K562 (cell line): ENCODE data around the gene CREB3L4. TPM values are rescaled to one million over a fixed set of nuclear protein-coding genes. Genes with fewer than 3 reads are reported as not detected.
A peak's percentile ranks its signal among the peaks of the same experiment; 100 is the strongest.

Source experiments
- CREB1 ChIP-seq, 2 experiments: sonication (generic) in 1 of 2; formaldehyde crosslinking in 1 of 2; IDR thresholded peaks; 2 replicates each; pipeline versions ENCODE4 v1.6.1 to v1.8.0; 2012 to 2022; ENCODE audit warnings: inconsistent platforms in 1 of 2, mild to moderate bottlenecking in 1 of 2, missing genetic modification reagents in 1 of 2, moderate library complexity in 1 of 2
- CREM ChIP-seq: IDR thresholded peaks from 2 replicates; pipeline ENCODE4 v1.6.1; 2014; ENCODE audit warnings: antibody characterized with exemption, low read depth
- DIDO1 ChIP-seq: fragments of 450-650 bp; IDR thresholded peaks from 2 replicates; pipeline ENCODE4 v1.6.1; 2016; ENCODE audit warnings: low read depth, missing biosample characterization, missing genetic modification characterization
- EP300 ChIP-seq: IDR thresholded peaks from 2 replicates; pipeline ENCODE4 v1.6.1; 2012; ENCODE audit warnings: low read length, improper control_type of control experiment
- FOXP1 ChIP-seq: sonication (generic); formaldehyde crosslinking; IDR thresholded peaks from 2 replicates; pipeline ENCODE4 v1.8.0; 2022; ENCODE audit warnings: mild to moderate bottlenecking, missing genetic modification reagents
- HMG20A ChIP-seq: fragments of 450-650 bp; formaldehyde crosslinking; conservative IDR thresholded peaks from 2 replicates; pipeline ENCODE4 v1.4.0; 2020; ENCODE audit warnings: mild to moderate bottlenecking, mixed read lengths
- MEIS2 ChIP-seq: fragments of 450-650 bp; IDR thresholded peaks from 2 replicates; pipeline ENCODE4 v1.6.1; 2014; ENCODE audit warnings: mild to moderate bottlenecking; ENCODE audit not compliant: partially characterized antibody
- NBN ChIP-seq: fragments of 450-650 bp; IDR thresholded peaks from 2 replicates; pipeline ENCODE4 v1.6.1; 2016; ENCODE audit warnings: low read depth, mild to moderate bottlenecking
- NCOA2 ChIP-seq, 2 experiments: fragments of 450-650 bp; IDR thresholded peaks; 2 replicates each; pipeline ENCODE4 v1.6.1; 2018; ENCODE audit warnings: mild to moderate bottlenecking in 2 of 2, moderate library complexity in 1 of 2; ENCODE audit not compliant: partially characterized antibody in 2 of 2
- RNF2 ChIP-seq: sonication (generic); IDR thresholded peaks from 2 replicates; pipeline ENCODE4 v1.6.1; 2016
- TARDBP ChIP-seq: fragments of 450-650 bp; IDR thresholded peaks from 2 replicates; pipeline ENCODE4 v1.6.1; 2016
- TCF15 ChIP-seq: fragments of 250-450 bp; sonication (Bioruptor Pico); IDR thresholded peaks from 2 replicates; pipeline ENCODE4 v1.8.0; 2022; ENCODE audit warnings: moderate library complexity, mild to moderate bottlenecking, inconsistent platforms
- TEAD4 ChIP-seq, 2 experiments: sonication (generic) in 1 of 2; formaldehyde crosslinking in 1 of 2; IDR thresholded peaks; 2 replicates each; pipeline versions ENCODE4 v1.6.1 to v1.8.0; 2012 to 2022; ENCODE audit warnings: borderline replicate concordance in 1 of 2, inconsistent platforms in 1 of 2, low read length in 1 of 2, mild to moderate bottlenecking in 1 of 2, missing genetic modification reagents in 1 of 2
- ZC3H11A ChIP-seq: IDR thresholded peaks from 2 replicates; pipeline ENCODE4 v1.6.1; 2012; ENCODE audit warnings: low read depth, low read length, improper control_type of control experiment
- ZNF354B ChIP-seq: fragments of 250-450 bp; sonication (Bioruptor Pico); IDR thresholded peaks from 2 replicates; pipeline ENCODE4 v1.4.0; 2020
- ZNF584 ChIP-seq: fragments of 200-800 bp; sonication (Bioruptor generic); IDR thresholded peaks from 2 replicates; pipeline ENCODE4 v1.6.1; 2016; ENCODE audit warnings: low read depth, mild to moderate bottlenecking, missing genetic modification characterization, missing compliant biosample characterization
- ZNF644 ChIP-seq: fragments of 200-800 bp; sonication (Bioruptor generic); IDR thresholded peaks from 2 replicates; pipeline ENCODE4 v1.6.1; 2016; ENCODE audit warnings: low read depth, missing genetic modification characterization, missing compliant biosample characterization
- ZNF79 ChIP-seq: fragments of 250-450 bp; sonication (Bioruptor Pico); IDR thresholded peaks from 2 replicates; pipeline ENCODE4 v1.4.0; 2020; ENCODE audit warnings: low read depth, mild to moderate bottlenecking, moderate library complexity
- polyA plus RNA-seq, 8 experiments: library from polyadenylated mRNA; depleted of rRNA in 4 of 8; stranded (reverse) in 5 of 8; unstranded in 3 of 8; fragments of >200 nt; fragmentation: Nextera tagmentation in 2 of 8; fragmentation: Illumina TruSeq in 1 of 8; extraction: Ambion mirVana in 2 of 8; extraction: Trizol in 1 of 8; gene quantifications; 2 replicates each; pipeline versions ENCODE4 v1.2.1 to v1.2.3, GENCODE V29; 2011 to 2014; ENCODE audit warnings: inconsistent platforms in 1 of 8, missing spikeins in 1 of 8
- total RNA-seq, 7 experiments: library from RNA; depleted of rRNA in 6 of 7; stranded (reverse); fragments of >200 nt in 6 of 7; fragmentation: Illumina TruSeq in 2 of 7; extraction: Trizol in 2 of 7; gene quantifications; 2 replicates each; pipeline versions ENCODE4 v1.2.1 to v1.2.3, GENCODE V29; 2011 to 2021; ENCODE audit warnings: low replicate concordance in 1 of 7
- TF ChIP-seq, protein P1 (sequence below), 3 experiments: IDR thresholded peaks in 2 of 3; conservative IDR thresholded peaks in 1 of 3; 2 replicates each; pipeline ENCODE4 v1.5.1; 2011 to 2012; ENCODE audit warnings: low read length in 3 of 3, mild to moderate bottlenecking in 3 of 3, control low read depth in 2 of 3, improper control_type of control experiment in 1 of 3, inconsistent platforms in 1 of 3, low read depth in 1 of 3, mixed read lengths in 1 of 3, moderate library complexity in 1 of 3; ENCODE audit not compliant: insufficient read depth in 2 of 3
- TF ChIP-seq, protein P2 (sequence below): IDR thresholded peaks from 2 replicates; pipeline ENCODE4 v1.6.1; 2014; ENCODE audit warnings: antibody characterized with exemption

CREB3L4 gene
- total and polyA plus RNA-seq, 9 of the 15 experiments (the other 6 are each of a cell fraction or from before 2014, with no cell fraction given): 9.9 to 18.6 (median 13.9) TPM

GRCh38 chr1:153990468-153991150, 22.9 kb downstream of the CREB3L4 start, which contains the start of gene RPS27 (continued):
- no peak for TF ChIP-seq ZNF79 (CRISPR knock-in tag)
- peak; percentile 62 for TF ChIP-seq MEIS2
- 0 out of 2 replicates have a peak, but pooled peaks have one; percentile 30 for TF ChIP-seq DIDO1 (tag)
- peak; percentile 64; the same call in 1 of the 2 replicates for TF ChIP-seq NBN
- TF ChIP-seq ZC3H11A: no peak
- TF ChIP-seq FOXP1: peak; percentile 89
- no peak for TF ChIP-seq NCOA2 (IDR thresholded peaks at IDR 0.05; ENCODE audit: partially characterized antibody in 2 of 2)
- TF ChIP-seq TCF15 (CRISPR knock-in tag): no peak
- TF ChIP-seq ZNF584 (CRISPR knock-in tag): peak; percentile 80; the same call in 1 of the 2 replicates
- TF ChIP-seq CREB1 (IDR thresholded peaks at IDR 0.05): peak; percentile 93
- TF ChIP-seq CREB1 (CRISPR knock-in tag; IDR thresholded peaks at IDR 0.05): peak; percentile 94
- TF ChIP-seq, protein P1, sequence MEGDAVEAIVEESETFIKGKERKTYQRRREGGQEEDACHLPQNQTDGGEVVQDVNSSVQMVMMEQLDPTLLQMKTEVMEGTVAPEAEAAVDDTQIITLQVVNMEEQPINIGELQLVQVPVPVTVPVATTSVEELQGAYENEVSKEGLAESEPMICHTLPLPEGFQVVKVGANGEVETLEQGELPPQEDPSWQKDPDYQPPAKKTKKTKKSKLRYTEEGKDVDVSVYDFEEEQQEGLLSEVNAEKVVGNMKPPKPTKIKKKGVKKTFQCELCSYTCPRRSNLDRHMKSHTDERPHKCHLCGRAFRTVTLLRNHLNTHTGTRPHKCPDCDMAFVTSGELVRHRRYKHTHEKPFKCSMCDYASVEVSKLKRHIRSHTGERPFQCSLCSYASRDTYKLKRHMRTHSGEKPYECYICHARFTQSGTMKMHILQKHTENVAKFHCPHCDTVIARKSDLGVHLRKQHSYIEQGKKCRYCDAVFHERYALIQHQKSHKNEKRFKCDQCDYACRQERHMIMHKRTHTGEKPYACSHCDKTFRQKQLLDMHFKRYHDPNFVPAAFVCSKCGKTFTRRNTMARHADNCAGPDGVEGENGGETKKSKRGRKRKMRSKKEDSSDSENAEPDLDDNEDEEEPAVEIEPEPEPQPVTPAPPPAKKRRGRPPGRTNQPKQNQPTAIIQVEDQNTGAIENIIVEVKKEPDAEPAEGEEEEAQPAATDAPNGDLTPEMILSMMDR (IDR thresholded peaks at IDR 0.05 in 2 of 3, conservative IDR thresholded peaks at IDR 0.05 in 1 of 3; ENCODE audit: insufficient read depth in 2 of 3, low read depth in 1 of 3, low read length in 3 of 3): peak in 1 of 3 experiments; percentile 26; a peak in 1 of 6 replicates
- TF ChIP-seq TEAD4 (IDR thresholded peaks at IDR 0.05; ENCODE audit: low read length): peak; percentile 71
- no peak for TF ChIP-seq TEAD4 (CRISPR knock-in tag; IDR thresholded peaks at IDR 0.05; ENCODE audit: borderline replicate concordance)
- TF ChIP-seq ZNF644 (tag): peak; percentile 89
- TF ChIP-seq HMG20A (CRISPR knock-in tag): no peak
- TF ChIP-seq CREM: peak; percentile 98
- 0 out of 2 replicates have a peak, but pooled peaks have one; percentile 63 for TF ChIP-seq TARDBP
- TF ChIP-seq, protein P2, sequence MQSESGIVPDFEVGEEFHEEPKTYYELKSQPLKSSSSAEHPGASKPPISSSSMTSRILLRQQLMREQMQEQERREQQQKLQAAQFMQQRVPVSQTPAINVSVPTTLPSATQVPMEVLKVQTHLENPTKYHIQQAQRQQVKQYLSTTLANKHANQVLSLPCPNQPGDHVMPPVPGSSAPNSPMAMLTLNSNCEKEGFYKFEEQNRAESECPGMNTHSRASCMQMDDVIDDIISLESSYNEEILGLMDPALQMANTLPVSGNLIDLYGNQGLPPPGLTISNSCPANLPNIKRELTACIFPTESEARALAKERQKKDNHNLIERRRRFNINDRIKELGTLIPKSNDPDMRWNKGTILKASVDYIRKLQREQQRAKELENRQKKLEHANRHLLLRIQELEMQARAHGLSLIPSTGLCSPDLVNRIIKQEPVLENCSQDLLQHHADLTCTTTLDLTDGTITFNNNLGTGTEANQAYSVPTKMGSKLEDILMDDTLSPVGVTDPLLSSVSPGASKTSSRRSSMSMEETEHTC: no peak
- peak; percentile 29; the same call in 1 of the 2 replicates for TF ChIP-seq ZNF354B (CRISPR knock-in tag)
- peak; percentile 71; the same call in 1 of the 2 replicates for TF ChIP-seq RNF2
- peak; percentile 53; the same call in 1 of the 2 replicates for TF ChIP-seq EP300
